ENCODE results near the gene ARL5B.

ARL5B gene

GRCh38 chr10:18699849-18700840 is 40.9 kb downstream of the ARL5B start:
- H3K36me3 ChIP-seq (ENCODE audit: insufficient read depth, low read length) = no peaks in the 10 kb centered on the region
- no peaks in the 10 kb centered on the region for H3K4me1 ChIP-seq (ENCODE audit: insufficient read depth, low read length, severe bottlenecking)
- no peaks in the 10 kb centered on the region for H3K9me2 ChIP-seq (ENCODE audit: low read depth, low read length)
- no peaks in the 10 kb centered on the region for H3K27me3 ChIP-seq (ENCODE audit: insufficient read depth, low read length)
- H3K79me2 ChIP-seq (ENCODE audit: insufficient read depth, low read length) = no peaks in the 10 kb centered on the region
- no peak overlapping the region for H3K9ac ChIP-seq (ENCODE audit: low read length)
- H3K4me3 ChIP-seq (ENCODE audit: low read depth, low read length, poor library complexity, severe bottlenecking) = no peak overlapping the region
- no peak overlapping the region for H2AFZ ChIP-seq (ENCODE audit: low read length)
- H3F3A ChIP-seq (ENCODE audit: insufficient read depth, low read length) = no peaks in the 10 kb centered on the region
- no peaks in the 10 kb centered on the region for H3K9me3 ChIP-seq (ENCODE audit: low read length)
- H3K27ac ChIP-seq (ENCODE audit: low read depth, low read length, poor library complexity, severe bottlenecking) = no peak overlapping the region
- no peak for TF ChIP-seq CTCF (IDR thresholded peaks at IDR 0.05; ENCODE audit: low read length)
- no peak for TF ChIP-seq EZH2 (IDR thresholded peaks at IDR 0.05; ENCODE audit: borderline replicate concordance, low read length)
- no peaks in the 10 kb centered on the region for H4K20me1 ChIP-seq (ENCODE audit: insufficient read depth, low read length)
- no peak overlapping the region for H3K4me2 ChIP-seq (ENCODE audit: low read length)

GRCh38 chr10:18703521-18703920 is 44.3 kb downstream of the ARL5B start:
- H3K79me2 ChIP-seq (ENCODE audit: insufficient read depth, low read length) = no peaks in the 10 kb centered on the region
- no peaks in the 10 kb centered on the region for H3K4me1 ChIP-seq (ENCODE audit: insufficient read depth, low read length, severe bottlenecking)
- no peaks in the 10 kb centered on the region for H3K27me3 ChIP-seq (ENCODE audit: insufficient read depth, low read length)
- H3K9me2 ChIP-seq (ENCODE audit: low read depth, low read length) = no peaks in the 10 kb centered on the region
- H4K20me1 ChIP-seq (ENCODE audit: insufficient read depth, low read length) = no peaks in the 10 kb centered on the region
- H3K4me3 ChIP-seq (ENCODE audit: low read depth, low read length, poor library complexity, severe bottlenecking) = no peak overlapping the region
- no peaks in the 10 kb centered on the region for H3K9me3 ChIP-seq (ENCODE audit: low read length)
- no peak for TF ChIP-seq EZH2 (IDR thresholded peaks at IDR 0.05; ENCODE audit: borderline replicate concordance, low read length)
- TF ChIP-seq CTCF (IDR thresholded peaks at IDR 0.05; ENCODE audit: low read length) = no peak
- H2AFZ ChIP-seq (ENCODE audit: low read length) = no peak overlapping the region
- no peaks in the 10 kb centered on the region for H3K36me3 ChIP-seq (ENCODE audit: insufficient read depth, low read length)
- H3F3A ChIP-seq (ENCODE audit: insufficient read depth, low read length) = no peaks in the 10 kb centered on the region
- H3K9ac ChIP-seq (ENCODE audit: low read length) = no peak overlapping the region
- no peak overlapping the region for H3K27ac ChIP-seq (ENCODE audit: low read depth, low read length, poor library complexity, severe bottlenecking)
- no peak overlapping the region for H3K4me2 ChIP-seq (ENCODE audit: low read length)

- H3K9ac ChIP-seq (ENCODE audit: low read length) = no peak overlapping the region
- no peak overlapping the region for H3K4me2 ChIP-seq (ENCODE audit: low read length)
- H4K20me1 ChIP-seq (ENCODE audit: insufficient read depth, low read length) = no peaks in the 10 kb centered on the region
- H3K9me3 ChIP-seq (ENCODE audit: low read length) = no peaks in the 10 kb centered on the region
- H3K79me2 ChIP-seq (ENCODE audit: insufficient read depth, low read length) = no peaks in the 10 kb centered on the region
- H3K36me3 ChIP-seq (ENCODE audit: insufficient read depth, low read length) = no peaks in the 10 kb centered on the region
- H3K27ac ChIP-seq (ENCODE audit: low read depth, low read length, poor library complexity, severe bottlenecking) = no peak overlapping the region
- H3K27me3 ChIP-seq (ENCODE audit: insufficient read depth, low read length) = no peaks in the 10 kb centered on the region
- no peaks in the 10 kb centered on the region for H3K9me2 ChIP-seq (ENCODE audit: low read depth, low read length)
- H3F3A ChIP-seq (ENCODE audit: insufficient read depth, low read length) = no peaks in the 10 kb centered on the region
- TF ChIP-seq CTCF (IDR thresholded peaks at IDR 0.05; ENCODE audit: low read length) (no peak), EZH2 (IDR thresholded peaks at IDR 0.05; ENCODE audit: borderline replicate concordance, low read length) (no peak)
- no peak overlapping the region for H2AFZ ChIP-seq (ENCODE audit: low read length)
- no peaks in the 10 kb centered on the region for H3K4me1 ChIP-seq (ENCODE audit: insufficient read depth, low read length, severe bottlenecking)
- H3K4me3 ChIP-seq (ENCODE audit: low read depth, low read length, poor library complexity, severe bottlenecking) = no peak overlapping the region
These were observed 51.0 kb downstream of the ARL5B start for GRCh38 chr10:18710201-18710653.
